DND-41 (cell line): ENCODE measurements around the gene PHACTR3.

Experiments
- ATAC-seq: fragments of 200-7000 bp; cut with Tn5 transposase; 3 replicates; pipeline ENCODE4 v1.9.1; 2021; ENCODE audit warnings: low read depth; ENCODE audit not compliant: insufficient read depth
- DNase-seq: peaks from one replicate; pipeline ENCODE4 v3.0.0-alpha.2; 2020
- H2AFZ ChIP-seq: 2 replicates; pipeline ENCODE4 v1.6.0; 2012; ENCODE audit warnings: low read depth, low read length
- H3K27ac ChIP-seq: 2 replicates; pipeline ENCODE4 v1.5.1; 2012; ENCODE audit warnings: low read length, inconsistent platforms
- H3K27me3 ChIP-seq: fragments of 200-600 bp; sonication (generic); 2 replicates; pipeline ENCODE4 v1.6.0; 2012; ENCODE audit warnings: low read length, mild to moderate bottlenecking, inconsistent platforms; ENCODE audit not compliant: insufficient read depth, poor library complexity
- H3K36me3 ChIP-seq: 2 replicates; pipeline ENCODE4 v1.5.1; 2012; ENCODE audit warnings: low read length, inconsistent platforms; ENCODE audit not compliant: insufficient read depth
- H3K4me1 ChIP-seq: 2 replicates; pipeline ENCODE4 v1.5.1; 2012; ENCODE audit warnings: mild to moderate bottlenecking, low read length; ENCODE audit not compliant: insufficient read depth
- H3K4me2 ChIP-seq: 2 replicates; pipeline ENCODE4 v1.6.0; 2012; ENCODE audit warnings: mild to moderate bottlenecking, moderate library complexity, low read length, inconsistent platforms; ENCODE audit not compliant: insufficient read depth
- H3K4me3 ChIP-seq, 2 experiments: fragments of 200-600 bp in 1 of 2; shearing (Covaris generic) in 1 of 2; 2 replicates each; pipeline ENCODE4 v1.5.1; 2012 to 2016; ENCODE audit warnings: inconsistent platforms in 2 of 2, low read length in 2 of 2, mild to moderate bottlenecking in 2 of 2, low read depth in 1 of 2, moderate library complexity in 1 of 2
- H3K79me2 ChIP-seq: 2 replicates; pipeline ENCODE4 v1.6.0; 2012; ENCODE audit warnings: low read length, inconsistent platforms; ENCODE audit not compliant: insufficient read depth
- H3K9ac ChIP-seq: 2 replicates; pipeline ENCODE4 v1.6.0; 2012; ENCODE audit warnings: low read depth, mild to moderate bottlenecking, inconsistent platforms, low read length, moderate library complexity
- H3K9me3 ChIP-seq: 2 replicates; pipeline ENCODE4 v1.5.1; 2012; ENCODE audit warnings: low read length, moderate library complexity, mild to moderate bottlenecking, inconsistent platforms; ENCODE audit not compliant: insufficient read depth, severe bottlenecking
- H4K20me1 ChIP-seq: 2 replicates; pipeline ENCODE4 v1.6.0; 2012; ENCODE audit warnings: low read length; ENCODE audit not compliant: insufficient read depth
- EZH2 ChIP-seq: IDR thresholded peaks from 3 replicates; pipeline ENCODE4 v1.6.1; 2012; ENCODE audit warnings: borderline replicate concordance, low read depth, mild to moderate bottlenecking, moderate library complexity, low read length, inconsistent platforms; ENCODE audit not compliant: severe bottlenecking
- TF ChIP-seq, protein P1 (sequence below): IDR thresholded peaks from 2 replicates; pipeline ENCODE4 v1.5.1; 2012; ENCODE audit warnings: borderline replicate concordance, low read length, moderate library complexity, mild to moderate bottlenecking; ENCODE audit not compliant: poor library complexity, severe bottlenecking; ENCODE audit errors: extremely low read depth

Gene PHACTR3

DNA sequence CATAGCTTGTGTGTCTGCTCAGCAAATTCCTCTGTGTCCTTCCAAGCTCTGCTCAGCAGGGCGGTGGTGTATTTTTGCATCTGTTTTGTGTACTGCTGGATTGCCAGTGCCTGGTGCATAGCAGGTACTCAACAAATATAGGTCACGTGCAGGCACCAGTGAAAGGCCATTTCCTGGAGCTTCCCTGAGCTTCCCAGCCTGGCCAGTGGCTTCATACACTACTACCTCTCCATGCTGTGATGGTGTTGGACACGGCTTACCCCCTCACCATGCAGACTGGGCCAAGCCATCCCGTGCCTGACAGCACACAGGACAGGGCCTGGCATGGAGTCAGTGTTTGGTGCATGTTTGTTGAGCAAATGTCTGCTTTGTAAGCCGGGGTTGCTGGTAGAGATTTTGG is 7.7 kb upstream of the PHACTR3 start:
- DNase-seq (no peak), ATAC-seq (no peak)
- Histone ChIP-seq H3K4me3 (no peak overlapping the region), H3K79me2 (no peaks in the 10 kb centered on the region), H3K27me3 (peaks cover 47% of the 10 kb centered on the region), H4K20me1 (peaks cover 8% of the 10 kb centered on the region; the same call in 1 of the 2 replicates), H3K4me2 (no peak overlapping the region), H3K9me3 (no peaks in the 10 kb centered on the region), H3K9ac (no peak overlapping the region), H3K36me3 (no peaks in the 10 kb centered on the region), H2AFZ (no peak overlapping the region), H3K27ac (no peak overlapping the region), H3K4me1 (no peaks in the 10 kb centered on the region)
- TF ChIP-seq, protein P1, sequence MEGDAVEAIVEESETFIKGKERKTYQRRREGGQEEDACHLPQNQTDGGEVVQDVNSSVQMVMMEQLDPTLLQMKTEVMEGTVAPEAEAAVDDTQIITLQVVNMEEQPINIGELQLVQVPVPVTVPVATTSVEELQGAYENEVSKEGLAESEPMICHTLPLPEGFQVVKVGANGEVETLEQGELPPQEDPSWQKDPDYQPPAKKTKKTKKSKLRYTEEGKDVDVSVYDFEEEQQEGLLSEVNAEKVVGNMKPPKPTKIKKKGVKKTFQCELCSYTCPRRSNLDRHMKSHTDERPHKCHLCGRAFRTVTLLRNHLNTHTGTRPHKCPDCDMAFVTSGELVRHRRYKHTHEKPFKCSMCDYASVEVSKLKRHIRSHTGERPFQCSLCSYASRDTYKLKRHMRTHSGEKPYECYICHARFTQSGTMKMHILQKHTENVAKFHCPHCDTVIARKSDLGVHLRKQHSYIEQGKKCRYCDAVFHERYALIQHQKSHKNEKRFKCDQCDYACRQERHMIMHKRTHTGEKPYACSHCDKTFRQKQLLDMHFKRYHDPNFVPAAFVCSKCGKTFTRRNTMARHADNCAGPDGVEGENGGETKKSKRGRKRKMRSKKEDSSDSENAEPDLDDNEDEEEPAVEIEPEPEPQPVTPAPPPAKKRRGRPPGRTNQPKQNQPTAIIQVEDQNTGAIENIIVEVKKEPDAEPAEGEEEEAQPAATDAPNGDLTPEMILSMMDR, result no peak
- TF ChIP-seq EZH2, result no peak

DNA sequence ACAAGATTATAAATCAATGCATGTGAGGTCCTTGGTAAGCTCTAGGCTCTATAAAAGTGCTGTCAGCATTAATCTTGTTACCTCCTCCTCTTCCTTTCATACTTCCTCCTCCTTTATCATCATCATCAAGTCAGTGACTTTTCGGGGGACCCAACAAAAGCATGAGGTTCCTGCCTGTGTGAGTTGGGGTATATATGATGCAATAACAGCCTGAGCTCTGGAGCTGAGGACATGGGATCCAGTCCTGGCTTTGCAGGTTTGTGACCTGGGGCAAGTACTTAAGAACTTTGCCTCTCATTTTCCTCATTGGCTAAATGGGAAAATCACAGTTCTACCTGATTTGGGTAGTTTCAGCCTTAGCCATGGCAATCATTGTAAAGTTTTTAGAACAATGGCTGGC is 7.1 kb upstream of the PHACTR3 start:
- Histone ChIP-seq H4K20me1 (peaks cover 12% of the 10 kb centered on the region; the same call in 1 of the 2 replicates), H3K79me2 (no peaks in the 10 kb centered on the region), H3K36me3 (no peaks in the 10 kb centered on the region), H3K27ac (no peak overlapping the region), H3K27me3 (peaks cover 42% of the 10 kb centered on the region), H2AFZ (no peak overlapping the region), H3K9me3 (no peaks in the 10 kb centered on the region), H3K9ac (no peak overlapping the region), H3K4me2 (no peak overlapping the region), H3K4me1 (no peaks in the 10 kb centered on the region), H3K4me3 (no peak overlapping the region)
- no peak for TF ChIP-seq EZH2
- TF ChIP-seq, protein P1, result no peak
- ATAC-seq (no peak), DNase-seq (no peak)

DNA sequence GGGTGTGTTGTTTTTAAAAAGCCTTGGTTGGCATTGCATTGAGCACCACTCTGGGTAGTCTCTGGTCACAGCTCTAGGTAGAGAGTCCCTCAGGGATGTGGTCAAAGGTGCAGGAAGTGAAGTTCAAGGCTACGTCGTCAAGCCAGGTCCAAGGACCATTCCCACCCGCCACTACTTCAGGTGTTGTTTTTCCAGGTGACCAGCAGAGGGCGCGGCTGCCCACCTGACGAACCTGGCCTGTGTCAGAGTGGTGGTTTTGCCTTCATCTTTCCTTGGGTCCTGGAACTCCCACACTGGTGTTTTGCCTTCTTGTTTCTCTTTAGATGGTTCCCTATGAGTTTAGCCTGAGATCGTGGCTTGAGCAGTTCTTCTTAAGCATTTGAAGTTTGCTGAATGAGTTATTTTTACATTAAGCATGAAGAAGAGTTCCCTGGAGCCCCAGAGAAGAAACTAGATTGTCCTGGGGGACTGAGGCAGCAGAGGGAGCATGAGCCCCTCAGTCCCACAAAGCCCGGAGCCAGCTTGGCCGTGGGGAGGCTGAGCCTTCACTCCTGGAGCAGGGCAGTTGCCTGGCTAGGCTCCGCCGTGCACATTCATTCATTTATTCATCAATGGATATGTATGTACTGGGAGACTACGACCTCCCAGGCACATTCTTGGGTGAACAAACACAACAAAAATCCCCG is 5.6 kb upstream of the PHACTR3 start:
- Histone ChIP-seq H3K9ac (no peak overlapping the region), H3K36me3 (no peaks in the 10 kb centered on the region), H3K4me3 (no peak overlapping the region), H3K4me2 (no peak overlapping the region), H3K27ac (no peak overlapping the region), H3K9me3 (no peaks in the 10 kb centered on the region), H2AFZ (no peak overlapping the region), H3K79me2 (no peaks in the 10 kb centered on the region), H3K4me1 (no peaks in the 10 kb centered on the region), H4K20me1 (peaks cover 12% of the 10 kb centered on the region; the same call in 1 of the 2 replicates), H3K27me3 (peaks cover 29% of the 10 kb centered on the region)
- ATAC-seq (peak; percentile 75), DNase-seq (peak; percentile 40)
- TF ChIP-seq, protein P1, result peak; percentile 94
- no peak for TF ChIP-seq EZH2
